GM03348 (cell line): ENCODE measurements around the gene LST1.

ENCODE experiments used
- DNase-seq: peaks from one replicate; pipeline ENCODE4 v3.0.0; 2012; ENCODE audit warnings: low spot score

LST1 gene

GRCh38 chr6:31559958-31560696, 25.9 kb upstream of the LST1 start:
- peak; percentile 70 for DNase-seq

GRCh38 chr6:31560697-31561058, 25.4 kb upstream of the LST1 start:
- no peak for DNase-seq

GRCh38 chr6:31567531-31568370, 18.3 kb upstream of the LST1 start:
- DNase-seq: no peak

DNA sequence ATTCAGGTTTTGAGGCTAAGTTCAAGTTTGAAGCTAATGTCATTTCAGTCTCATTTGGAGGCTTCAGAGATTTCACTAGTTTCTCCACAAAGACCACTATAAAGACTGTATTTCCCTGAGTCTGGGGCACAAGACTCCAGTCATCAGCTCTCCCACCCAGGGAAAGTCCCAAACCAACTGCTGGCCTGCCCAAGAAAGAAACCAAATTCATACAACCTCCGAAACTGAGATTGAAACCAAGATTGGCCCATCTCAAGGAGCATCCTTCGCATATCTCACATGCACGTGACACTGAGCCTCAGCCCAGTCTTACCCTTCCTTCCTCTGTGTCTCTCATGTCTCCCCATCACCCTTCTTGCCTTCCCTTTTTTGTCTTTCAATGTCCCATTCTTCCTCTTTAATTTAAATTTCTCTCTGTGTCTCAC, 17.5 kb upstream of the LST1 start:
- no peak for DNase-seq

DNA sequence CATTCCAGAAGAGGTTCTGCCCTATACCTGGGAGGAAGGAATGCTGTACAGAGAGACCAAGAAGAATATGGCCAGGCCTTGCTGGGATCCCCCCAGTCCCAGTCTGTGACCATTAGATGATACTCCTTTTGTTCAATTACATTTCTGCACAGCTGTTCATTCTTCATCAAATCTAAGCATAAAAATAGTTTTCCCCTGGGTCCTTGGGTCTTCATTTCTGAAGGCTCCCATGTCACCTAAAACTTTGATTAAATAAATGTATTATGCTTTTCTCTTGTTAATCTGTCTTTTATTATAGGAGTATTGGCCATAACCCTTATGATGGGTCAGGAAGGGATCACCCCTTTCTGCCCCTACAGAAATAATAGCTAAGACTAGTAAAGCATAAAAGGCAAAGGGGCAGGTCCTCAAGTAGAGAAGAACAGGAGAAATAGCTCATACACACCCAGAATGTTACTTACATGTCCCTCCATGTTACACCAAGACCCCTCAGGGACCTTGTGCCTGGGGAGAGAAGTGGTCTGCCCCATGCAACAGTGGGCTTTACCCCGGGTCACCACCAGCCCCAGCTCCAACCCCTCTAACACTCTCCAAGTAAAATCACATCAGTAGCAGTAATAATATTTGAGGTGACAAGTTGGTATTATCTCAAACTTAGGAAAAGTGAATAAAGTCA, 16.1 kb upstream of the LST1 start:
- no peak for DNase-seq

DNA sequence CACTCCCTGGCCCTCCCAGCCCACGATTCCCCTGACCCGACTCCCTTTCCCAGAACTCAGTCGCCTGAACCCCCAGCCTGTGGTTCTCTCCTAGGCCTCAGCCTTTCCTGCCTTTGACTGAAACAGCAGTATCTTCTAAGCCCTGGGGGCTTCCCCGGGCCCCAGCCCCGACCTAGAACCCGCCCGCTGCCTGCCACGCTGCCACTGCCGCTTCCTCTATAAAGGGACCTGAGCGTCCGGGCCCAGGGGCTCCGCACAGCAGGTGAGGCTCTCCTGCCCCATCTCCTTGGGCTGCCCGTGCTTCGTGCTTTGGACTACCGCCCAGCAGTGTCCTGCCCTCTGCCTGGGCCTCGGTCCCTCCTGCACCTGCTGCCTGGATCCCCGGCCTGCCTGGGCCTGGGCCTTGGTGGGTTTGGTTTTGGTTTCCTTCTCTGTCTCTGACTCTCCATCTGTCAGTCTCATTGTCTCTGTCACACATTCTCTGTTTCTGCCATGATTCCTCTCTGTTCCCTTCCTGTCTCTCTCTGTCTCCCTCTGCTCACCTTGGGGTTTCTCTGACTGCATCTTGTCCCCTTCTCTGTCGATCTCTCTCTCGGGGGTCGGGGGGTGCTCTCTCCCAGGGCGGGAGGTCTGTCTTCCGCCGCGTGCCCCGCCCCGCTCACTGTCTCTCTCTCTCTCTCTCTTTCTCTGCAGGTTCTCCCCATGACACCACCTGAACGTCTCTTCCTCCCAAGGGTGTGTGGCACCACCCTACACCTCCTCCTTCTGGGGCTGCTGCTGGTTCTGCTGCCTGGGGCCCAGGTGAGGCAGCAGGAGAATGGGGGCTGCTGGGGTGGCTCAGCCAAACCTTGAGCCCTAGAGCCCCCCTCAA, 13.8 kb upstream of the LST1 start, which contains the start of gene LTA:
Gene LTA (plus strand): TSS at position 249 of the 871 bp plus-strand sequence. CDS start 454 bp downstream, at position 703.
- no peak for DNase-seq

GRCh38 chr6:31573239-31574105, 12.6 kb upstream of the LST1 start:
- DNase-seq: no peak

DNA sequence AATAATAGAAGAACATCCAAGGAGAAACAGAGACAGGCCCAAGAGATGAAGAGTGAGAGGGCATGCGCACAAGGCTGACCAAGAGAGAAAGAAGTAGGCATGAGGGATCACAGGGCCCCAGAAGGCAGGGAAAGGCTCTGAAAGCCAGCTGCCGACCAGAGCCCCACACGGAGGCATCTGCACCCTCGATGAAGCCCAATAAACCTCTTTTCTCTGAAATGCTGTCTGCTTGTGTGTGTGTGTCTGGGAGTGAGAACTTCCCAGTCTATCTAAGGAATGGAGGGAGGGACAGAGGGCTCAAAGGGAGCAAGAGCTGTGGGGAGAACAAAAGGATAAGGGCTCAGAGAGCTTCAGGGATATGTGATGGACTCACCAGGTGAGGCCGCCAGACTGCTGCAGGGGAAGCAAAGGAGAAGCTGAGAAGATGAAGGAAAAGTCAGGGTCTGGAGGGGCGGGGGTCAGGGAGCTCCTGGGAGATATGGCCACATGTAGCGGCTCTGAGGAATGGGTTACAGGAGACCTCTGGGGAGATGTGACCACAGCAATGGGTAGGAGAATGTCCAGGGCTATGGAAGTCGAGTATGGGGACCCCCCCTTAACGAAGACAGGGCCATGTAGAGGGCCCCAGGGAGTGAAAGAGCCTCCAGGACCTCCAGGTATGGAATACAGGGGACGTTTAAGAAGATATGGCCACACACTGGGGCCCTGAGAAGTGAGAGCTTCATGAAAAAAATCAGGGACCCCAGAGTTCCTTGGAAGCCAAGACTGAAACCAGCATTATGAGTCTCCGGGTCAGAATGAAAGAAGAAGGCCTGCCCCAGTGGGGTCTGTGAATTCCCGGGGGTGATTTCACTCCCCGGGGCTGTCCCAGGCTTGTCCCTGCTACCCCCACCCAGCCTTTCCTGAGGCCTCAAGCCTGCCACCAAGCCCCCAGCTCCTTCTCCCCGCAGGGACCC, 11.7 kb upstream of the LST1 start:
- no peak for DNase-seq

GRCh38 chr6:31575335-31575901, 10.7 kb upstream of the LST1 start, which contains the start of gene TNF:
TSS of gene TNF (plus strand) at chr6:31575565. CDS start at chr6:31575742, 177 bp downstream.
- no peak for DNase-seq

DNA sequence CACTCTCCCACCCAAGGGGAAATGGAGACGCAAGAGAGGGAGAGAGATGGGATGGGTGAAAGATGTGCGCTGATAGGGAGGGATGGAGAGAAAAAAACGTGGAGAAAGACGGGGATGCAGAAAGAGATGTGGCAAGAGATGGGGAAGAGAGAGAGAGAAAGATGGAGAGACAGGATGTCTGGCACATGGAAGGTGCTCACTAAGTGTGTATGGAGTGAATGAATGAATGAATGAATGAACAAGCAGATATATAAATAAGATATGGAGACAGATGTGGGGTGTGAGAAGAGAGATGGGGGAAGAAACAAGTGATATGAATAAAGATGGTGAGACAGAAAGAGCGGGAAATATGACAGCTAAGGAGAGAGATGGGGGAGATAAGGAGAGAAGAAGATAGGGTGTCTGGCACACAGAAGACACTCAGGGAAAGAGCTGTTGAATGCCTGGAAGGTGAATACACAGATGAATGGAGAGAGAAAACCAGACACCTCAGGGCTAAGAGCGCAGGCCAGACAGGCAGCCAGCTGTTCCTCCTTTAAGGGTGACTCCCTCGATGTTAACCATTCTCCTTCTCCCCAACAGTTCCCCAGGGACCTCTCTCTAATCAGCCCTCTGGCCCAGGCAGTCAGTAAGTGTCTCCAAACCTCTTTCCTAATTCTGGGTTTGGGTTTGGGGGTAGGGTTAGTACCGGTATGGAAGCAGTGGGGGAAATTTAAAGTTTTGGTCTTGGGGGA, 10.0 kb upstream of the LST1 start:
- no peak for DNase-seq

GRCh38 chr6:31576897-31577578, 9.0 kb upstream of the LST1 start:
- DNase-seq: no peak

DNA sequence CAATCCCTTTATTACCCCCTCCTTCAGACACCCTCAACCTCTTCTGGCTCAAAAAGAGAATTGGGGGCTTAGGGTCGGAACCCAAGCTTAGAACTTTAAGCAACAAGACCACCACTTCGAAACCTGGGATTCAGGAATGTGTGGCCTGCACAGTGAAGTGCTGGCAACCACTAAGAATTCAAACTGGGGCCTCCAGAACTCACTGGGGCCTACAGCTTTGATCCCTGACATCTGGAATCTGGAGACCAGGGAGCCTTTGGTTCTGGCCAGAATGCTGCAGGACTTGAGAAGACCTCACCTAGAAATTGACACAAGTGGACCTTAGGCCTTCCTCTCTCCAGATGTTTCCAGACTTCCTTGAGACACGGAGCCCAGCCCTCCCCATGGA, 8.5 kb upstream of the LST1 start:
- no peak for DNase-seq

DNA sequence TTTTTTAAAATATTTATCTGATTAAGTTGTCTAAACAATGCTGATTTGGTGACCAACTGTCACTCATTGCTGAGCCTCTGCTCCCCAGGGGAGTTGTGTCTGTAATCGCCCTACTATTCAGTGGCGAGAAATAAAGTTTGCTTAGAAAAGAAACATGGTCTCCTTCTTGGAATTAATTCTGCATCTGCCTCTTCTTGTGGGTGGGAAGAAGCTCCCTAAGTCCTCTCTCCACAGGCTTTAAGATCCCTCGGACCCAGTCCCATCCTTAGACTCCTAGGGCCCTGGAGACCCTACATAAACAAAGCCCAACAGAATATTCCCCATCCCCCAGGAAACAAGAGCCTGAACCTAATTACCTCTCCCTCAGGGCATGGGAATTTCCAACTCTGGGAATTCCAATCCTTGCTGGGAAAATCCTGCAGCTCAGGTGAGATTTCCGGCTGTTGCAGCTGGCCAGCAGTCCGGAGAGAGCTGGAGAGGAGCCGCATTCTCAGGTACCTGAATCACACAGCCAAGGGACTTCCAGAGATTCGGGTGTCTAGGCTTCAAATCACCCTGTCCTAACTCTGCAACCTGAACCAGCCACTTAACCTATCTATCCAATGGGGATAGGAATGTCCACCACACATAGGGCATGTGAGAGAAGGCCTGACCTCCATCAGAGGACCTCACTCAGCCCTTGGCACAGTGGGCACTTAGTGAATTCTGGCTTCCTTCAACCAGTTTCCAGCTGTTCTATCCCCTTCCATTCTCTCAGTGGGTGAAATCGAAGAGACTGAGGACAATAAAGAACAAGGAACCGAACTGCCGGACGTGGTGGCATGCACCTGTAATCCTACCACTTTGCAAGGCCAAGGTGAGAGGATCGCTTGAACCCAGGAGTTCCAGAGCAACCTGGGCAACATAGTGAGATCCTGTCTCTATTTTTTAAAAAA, 7.6 kb upstream of the LST1 start:
- no peak for DNase-seq

GRCh38 chr6:31579119-31579505, 7.0 kb upstream of the LST1 start:
- DNase-seq: no peak

DNA sequence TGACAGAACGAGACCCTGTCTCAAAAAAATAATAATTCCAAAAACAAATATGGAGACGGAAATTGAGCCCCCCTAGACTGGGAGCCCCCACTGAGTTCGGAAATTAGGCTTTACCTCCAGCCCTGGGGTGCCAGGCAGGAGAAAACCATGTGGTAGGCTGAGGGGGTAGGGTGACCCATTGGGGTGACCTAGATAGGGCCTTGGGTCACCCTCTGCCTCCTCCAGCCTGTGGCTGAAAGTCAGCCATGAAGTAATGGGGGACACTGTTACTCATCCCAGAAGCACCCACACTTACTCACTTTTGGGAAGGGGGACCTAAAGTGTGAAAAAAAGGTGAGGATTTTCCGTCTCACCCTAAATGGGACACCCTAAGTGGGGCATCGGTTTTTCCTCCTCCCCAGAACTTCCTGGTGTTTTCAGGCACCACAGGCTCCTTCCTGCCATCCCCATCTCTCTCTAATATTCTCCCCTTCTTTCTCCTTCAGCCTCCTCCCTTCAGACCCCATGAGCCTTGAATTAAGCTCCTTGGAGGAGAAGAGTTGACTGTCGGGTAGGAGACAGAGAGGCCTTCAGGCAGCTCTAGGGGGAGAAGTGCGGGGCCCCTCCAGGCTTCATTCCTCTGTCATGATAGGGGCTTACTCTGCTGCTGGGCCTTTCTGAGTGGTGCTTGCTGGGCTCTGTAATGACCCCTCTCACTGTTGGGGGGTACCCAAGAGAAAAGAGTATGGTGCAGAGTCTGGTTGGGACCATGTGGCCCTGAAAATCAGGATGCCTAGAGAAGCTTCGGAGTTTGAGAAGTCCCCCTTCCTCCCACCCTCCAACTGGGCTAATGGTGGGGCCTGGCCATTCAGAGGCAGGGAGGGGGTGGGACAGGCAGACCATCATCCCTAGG, 6.3 kb upstream of the LST1 start:
- no peak for DNase-seq

DNA sequence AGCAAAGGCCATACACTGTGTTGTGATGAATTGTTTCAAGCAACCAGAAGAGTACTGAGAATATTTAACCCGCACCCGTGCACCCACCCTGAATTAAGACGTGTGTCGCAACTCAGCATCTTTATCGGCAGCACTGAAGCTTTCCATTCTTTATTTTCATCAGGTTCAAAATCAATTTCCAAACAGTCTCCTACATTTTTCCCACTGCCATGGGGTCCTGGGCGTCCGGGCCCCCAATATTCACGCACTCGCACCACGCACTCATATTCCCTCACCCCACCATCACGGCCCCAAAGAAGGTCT, 5.7 kb upstream of the LST1 start:
- DNase-seq: no peak
